GM15510 (cell line): Measurements from ENCODE around the gene GNG13.
A peak's percentile ranks its signal among the peaks of the same experiment; 100 is the strongest.

Source experiments
- POLR2A ChIP-seq: IDR thresholded peaks from 3 replicates; pipeline ENCODE4 v1.6.1; 2011; ENCODE audit warnings: borderline replicate concordance; ENCODE audit not compliant: insufficient read length; ENCODE audit errors: extremely low read depth

GNG13 gene

DNA sequence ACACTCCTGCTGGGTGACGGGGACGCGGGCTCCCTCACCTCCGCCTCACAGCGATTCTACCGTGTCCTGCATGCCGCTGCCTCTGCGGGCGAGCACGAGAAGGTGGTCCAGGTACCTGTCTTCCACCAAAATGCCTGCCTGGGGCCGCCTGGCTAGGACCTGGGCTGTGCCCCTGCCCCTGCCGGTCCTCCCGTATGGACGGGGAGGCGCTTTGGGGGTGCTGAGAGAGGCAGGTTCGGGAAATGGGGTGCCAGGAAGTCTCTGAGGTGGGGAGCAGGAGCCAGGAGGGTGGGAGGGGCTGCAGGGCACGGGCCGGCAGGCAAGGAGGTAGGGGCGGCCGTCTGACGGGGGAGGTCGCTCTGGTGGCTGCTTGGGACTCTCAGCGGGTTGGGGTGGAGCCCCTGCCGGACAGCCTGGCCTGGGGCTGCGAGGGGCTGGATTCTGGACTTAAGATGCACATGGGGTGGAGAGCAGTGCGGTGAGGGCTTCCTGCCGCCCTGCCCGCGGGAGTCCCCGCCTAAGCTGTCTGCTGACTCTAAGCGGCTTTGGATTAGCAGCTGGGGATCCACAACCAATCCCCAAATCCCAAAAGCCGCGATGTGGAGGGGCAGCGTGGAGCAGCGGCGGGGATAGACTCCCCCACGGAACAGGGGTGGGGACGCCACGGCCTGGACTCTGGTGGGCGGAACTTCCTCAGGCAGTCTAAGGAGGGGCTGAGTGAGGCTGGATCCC, 6.3 kb downstream of the GNG13 start:
- TF ChIP-seq POLR2A: no peak

DNA sequence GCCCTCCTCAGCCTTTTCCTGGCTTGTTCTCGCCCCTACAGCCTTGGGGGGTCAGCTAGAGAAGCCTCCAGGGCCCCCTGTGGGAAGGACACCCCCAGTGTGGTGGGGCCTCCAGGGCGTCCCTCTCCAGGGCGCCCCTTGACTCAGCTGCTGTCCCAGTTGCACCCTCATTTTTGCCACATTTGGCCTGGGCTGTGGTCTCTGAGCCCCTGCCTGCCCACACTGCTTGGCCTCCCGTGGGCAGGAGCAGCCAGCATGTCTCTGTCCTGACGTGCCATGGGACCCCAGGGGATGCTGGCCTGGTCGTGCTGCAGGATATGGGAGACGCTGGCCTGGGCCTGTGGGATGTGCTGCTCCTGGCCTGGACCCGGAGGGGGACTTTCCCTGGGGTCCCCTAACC, 7.1 kb downstream of the GNG13 start:
- no peak for TF ChIP-seq POLR2A

DNA sequence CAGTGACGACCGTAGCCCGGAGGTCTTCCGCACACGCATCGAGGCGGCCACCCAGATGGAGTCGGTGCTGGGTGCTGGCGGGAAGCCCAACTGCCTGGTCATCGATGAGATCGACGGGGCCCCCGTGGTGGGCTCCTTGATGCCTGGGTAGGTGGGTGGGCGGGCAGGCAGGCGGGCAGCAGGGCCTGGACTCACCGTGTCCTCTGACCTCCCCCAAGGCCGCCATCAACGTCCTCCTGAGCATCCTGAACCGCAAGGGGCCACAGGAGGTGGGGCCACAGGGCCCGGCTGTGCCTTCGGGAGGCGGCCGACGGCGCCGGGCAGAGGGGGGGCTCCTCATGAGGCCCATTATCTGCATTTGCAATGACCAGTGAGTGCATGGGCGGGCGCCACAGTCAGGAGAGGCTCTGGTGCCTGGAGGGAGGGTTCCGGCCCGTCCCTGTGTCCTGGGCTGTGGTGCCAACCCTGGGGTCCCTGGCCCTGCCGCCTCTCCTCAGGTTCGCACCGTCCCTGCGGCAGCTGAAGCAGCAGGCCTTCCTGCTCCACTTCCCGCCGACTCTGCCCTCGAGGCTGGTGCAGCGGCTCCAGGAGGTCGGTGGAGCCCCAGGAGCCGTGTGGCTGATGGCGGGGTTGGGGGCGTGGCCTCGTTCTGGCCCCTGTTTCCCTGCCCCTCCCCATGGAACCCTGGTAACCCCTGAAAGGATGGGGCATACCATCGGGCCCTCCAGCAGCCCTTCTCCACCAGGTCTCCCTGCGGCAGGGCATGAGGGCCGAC, 8.1 kb downstream of the GNG13 start:
- TF ChIP-seq POLR2A: no peak

DNA sequence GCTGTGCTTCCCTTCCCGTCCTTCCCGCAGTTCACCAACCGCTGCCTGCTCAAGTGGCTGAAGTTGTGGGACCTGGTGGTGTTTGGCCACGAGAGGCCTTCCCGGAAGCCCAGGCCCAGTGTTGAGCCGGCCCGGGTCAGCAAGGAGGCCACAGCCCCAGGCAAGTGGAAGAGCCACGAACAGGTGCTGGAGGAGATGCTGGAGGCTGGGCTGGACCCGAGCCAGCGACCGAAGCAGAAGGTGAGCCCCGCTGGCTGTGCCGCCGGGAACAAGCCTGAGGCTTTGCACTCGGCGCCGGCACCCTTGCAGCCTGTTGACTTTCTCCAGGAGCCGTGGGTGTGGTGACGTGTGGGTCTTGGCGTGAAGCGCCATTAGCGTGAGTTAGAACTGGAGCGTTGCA, 9.4 kb downstream of the GNG13 start:
- TF ChIP-seq POLR2A: no peak

DNA sequence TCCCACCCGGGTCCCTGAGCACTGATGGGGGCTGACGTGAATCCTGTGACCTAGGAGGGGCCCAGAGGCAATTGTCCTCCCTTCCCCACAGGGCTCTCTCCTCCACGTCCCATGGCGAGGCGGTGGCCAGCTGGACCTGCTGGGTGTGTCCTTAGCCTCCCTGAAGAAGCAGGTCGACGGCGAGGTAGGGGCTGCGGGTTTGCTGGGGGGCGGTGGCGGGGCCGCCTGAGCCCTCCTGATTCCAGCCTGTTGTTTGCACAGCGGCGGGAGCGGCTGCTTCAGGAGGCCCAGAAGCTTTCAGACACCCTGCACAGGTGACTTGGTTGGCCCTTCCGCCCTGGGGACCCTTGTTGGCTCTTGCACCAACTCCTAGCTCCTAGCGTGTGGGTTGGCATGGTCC, 10.4 kb downstream of the GNG13 start:
- no peak for TF ChIP-seq POLR2A

DNA sequence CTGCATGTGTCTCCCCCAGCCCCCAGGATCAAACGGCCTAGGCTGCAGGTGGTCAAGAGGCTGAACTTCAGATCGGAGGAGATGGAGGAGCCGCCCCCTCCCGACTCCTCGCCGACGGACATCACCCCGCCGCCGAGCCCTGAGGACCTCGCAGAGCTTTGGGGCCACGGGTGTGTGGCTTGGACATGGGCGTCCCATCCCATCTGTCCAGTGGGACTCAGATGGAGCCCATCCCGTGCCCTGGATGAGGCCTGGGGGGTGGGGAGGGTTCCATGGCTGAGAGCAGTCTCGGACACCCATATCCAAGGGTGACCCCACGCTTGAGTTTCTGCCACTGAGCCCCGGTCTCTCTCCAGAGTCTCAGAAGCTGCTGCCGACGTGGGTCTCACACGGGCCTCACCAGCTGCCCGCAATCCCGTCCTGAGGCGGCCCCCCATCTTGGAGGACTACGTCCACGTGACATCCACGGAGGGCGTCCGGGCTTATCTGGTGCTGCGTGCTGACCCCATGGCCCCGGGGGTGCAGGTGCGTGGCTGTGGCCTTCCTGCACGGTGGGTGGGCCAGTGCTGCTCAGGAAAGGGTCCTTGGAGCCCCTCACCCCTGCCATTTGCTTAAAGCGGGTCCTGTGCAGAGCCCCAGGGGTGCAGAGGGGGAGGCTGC, 11.2 kb downstream of the GNG13 start:
- no peak for TF ChIP-seq POLR2A

DNA sequence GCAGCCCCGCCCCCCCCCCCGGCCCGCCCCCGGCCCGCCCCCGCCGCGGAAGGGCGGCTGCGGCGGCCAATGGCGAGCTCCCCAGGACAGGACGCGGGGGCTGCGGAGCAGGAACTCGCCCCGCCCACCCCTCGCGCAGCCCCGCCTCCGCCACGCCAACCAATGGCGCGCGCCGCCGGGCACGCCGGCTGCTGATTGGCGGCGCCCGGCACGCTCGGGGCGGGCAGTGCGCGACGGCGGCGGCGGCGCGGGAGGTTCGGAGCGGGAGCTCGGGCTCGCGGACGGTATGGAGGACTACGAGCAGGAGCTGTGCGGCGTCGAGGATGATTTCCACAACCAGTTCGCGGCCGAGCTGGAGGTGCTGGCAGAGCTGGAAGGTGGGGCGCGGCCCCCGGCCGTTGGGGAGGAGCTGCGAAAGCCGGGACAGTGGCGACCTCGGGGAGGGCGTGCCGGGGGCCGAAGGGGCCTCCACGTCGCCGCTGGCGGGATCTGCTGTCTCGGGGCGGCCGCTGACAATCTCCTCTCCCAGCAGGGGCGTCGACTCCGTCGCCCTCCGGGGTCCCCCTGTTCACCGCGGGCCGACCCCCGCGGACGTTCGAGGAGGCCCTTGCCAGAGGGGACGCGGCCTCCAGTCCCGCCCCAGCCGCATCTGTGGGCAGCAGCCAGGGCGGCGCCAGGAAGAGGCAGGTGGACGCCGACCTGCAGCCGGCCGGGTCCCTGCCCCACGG, 12.0 kb downstream of the GNG13 start, which contains the start of gene CHTF18:
Gene CHTF18, plus strand, starts transcription at position 222 of the 728 bp plus-strand sequence. Its CDS starts 65 bp downstream, at position 287.
- peak; percentile 71 for TF ChIP-seq POLR2A

DNA sequence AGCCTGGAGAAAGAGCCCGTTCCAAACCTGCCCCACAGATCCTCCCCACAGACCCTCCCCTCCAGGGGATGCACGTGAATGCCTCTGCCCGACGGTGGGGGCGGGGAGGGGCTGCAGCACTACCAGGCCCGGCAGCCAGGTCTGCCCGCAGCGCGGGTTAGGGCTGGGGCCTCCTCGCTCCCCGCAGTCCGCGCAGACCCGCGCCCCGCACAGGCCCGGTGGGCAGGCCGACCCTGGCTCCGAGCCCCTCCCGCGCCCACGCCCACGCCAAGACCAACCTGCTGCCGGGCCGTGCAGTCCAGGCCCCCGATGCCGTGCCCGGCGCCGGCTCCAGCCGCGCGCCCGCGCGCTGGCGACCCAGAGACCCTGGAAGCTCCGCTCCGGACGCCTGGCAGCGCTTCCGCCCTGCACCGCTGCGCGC, 12.5 kb downstream of the GNG13 start, which contains the start of gene RPUSD1:
Gene RPUSD1, minus strand, starts transcription at position 404 of the 421 bp plus-strand sequence. CDS start 644 bp downstream, outside the sequence.
- peak; percentile 75 for TF ChIP-seq POLR2A

DNA sequence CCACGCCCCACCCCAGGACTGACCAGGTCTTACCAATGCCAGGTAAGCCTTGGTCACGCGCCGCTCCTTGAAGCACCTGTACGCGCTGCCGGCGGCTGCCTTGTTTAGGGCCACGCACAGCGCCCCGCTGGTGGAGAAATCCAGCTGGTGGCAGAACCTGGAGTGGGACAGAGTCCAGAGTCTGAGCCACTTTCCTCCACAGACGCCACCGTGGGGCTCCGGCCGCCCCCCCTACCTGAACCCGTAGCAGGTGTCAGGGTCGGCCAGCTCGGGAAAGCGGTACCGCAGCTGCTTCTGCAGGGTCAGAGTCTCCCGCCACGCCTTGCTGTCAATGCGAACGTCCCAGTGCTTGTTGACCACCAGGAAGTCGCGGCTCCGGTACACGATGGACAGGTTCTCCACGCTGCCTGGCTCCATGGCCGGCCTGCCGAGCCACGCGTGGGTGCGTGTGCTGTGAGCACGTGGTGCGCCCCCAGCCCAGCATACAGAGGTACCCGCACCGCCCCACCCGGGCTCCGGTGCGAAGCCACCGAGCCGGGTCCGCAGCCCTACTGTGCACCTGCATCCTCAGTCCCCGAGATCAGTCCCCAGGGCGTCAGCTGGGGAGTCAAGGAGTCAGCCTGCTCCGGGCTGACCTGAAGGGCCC, 13.1 kb downstream of the GNG13 start:
- no peak for TF ChIP-seq POLR2A

DNA sequence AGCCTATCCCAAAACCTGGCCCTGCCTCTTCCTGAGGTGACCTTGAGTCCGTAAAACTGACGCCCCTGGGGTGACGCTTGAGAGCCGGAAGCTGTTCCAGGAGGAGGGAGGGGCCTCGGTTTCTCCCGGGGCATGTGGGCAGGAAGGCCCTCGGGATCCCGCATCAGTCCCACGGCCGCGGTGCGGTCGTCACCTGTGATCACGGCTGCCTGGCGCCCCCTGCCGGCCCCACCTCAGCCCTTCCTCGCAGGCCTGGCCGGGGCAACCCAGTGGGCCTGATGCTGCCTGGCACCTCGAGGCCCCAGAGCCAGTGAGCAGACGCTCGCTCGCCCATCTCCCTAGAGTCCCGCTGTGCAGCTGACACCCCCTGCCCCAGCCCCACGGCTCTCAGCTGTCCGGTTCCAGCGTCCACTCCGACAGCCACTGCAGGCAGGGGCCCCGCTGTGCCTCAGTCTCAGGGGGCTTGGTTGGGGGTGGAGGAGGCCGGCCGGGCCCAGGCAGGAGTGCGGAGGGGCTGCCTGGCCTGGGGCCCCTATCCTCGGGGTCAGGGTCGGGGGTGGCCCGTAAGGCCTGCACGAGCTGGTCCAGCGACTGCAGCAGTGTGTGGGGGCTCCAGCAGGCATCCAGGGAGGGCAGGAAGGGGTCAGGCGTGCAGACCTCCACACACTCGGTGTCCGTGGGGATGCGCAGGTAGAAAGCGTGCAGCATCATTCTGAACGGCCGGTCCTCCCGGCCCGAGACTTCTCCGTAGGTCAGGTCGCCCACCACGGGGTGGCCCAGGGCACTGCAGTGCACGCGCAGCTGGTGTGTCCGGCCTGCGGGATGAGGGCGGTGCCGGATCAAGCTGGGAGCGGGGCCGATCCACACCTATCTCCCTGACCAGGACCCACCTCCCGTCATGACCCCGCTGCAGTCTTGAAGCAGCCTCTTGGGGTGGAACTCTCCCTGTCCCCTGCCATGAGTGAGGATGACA, 14.7 kb downstream of the GNG13 start:
- TF ChIP-seq POLR2A: no peak

DNA sequence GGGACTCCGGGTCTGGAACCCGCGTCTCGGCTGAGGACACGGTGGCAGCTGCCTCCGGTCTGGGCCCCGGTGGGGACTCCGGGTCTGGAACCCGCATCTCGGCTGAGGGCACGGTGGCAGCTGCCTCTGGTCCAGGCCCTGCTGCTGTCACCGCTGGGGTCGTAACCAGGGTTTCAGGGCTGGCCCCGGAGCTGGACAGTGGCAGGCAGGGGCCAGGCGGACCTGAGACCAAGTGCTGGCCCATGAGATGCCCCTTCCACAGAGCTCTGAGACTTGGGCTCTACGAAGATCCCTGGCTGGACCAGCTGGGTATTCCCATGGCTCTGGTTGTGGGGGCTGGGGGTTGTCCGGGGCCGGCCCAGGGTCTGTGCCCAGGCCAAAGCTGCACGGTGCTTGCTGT, 16.1 kb downstream of the GNG13 start:
- TF ChIP-seq POLR2A: no peak

DNA sequence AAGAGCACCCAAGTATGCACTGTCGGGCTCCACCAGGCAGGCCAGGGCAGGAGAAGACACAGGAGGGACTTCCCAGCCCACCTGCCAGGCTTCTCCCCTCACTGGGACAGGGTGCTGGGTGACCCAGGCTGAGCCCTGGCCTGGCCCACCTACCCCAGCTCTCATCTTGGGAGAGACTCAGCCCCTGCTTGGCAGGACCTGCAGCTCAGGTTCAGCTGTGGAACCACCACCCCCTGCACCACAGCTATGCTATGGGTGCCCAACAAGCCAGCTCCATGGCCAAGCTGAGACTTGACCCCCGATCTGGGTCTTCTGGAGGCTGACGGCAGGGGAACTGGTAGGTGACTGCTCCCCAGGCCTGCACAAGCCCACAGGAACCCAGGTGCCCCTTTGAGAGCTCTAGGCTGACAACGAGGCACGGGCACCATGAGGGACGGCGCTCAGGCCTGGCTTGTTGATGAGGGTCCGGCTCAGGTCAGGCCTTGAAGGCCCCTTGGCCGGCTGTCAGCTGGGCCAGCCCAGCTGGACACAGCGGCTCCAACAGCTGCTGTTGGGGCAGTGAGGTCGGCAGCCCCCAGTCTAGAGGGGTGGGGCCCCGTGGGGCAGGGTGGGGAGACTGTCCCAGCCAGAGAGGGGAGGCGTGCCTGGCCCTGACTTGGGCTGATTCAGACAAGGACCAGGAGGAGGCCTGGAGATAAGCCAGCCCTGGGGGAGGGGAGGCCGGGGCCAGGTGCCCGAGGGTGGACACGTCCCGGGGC, 17.0 kb downstream of the GNG13 start:
- no peak for TF ChIP-seq POLR2A
